GM12878 (cell line): ENCODE data around the gene BNIP3. TPM values are rescaled to one million over a fixed set of nuclear protein-coding genes. Genes with fewer than 3 reads are reported as not detected.

Experiments used
- ATAC-seq: fragments of 200-7000 bp; cut with Tn5 transposase; 3 replicates; pipeline ENCODE4 v1.9.1; 2020; ENCODE audit warnings: mild to moderate bottlenecking, moderate library complexity
- BruUV-seq: library from RNA; stranded (reverse); fragments of 400-500 nt; replicated peaks from 2 replicates; lab custom pipeline; 2021; lab: Mats Ljungman, UMichigan
- CTCF ChIA-PET: fragments of 300-600 bp; sonication (Branson Sonifier 250); formaldehyde crosslinking; extraction: SDS; loops from one replicate; lab custom pipeline; 2021; ENCODE audit warnings: inconsistent platforms; lab: Yijun Ruan, JAX
- POLR2A ChIA-PET: fragments of 350-600 bp; formaldehyde crosslinking; extraction: SDS; loops from one replicate; lab custom pipeline; 2021; ENCODE audit warnings: inconsistent platforms; lab: Charles Lee
- RAD21 ChIA-PET: fragments of 300-600 bp; sonication (Branson Sonifier 250); formaldehyde crosslinking; loops from one replicate; lab custom pipeline; 2023; ENCODE audit warnings: antibody characterized with exemption; ENCODE audit not compliant: unreplicated experiment; lab: Charles Lee
- SMC1A ChIA-PET: fragments of 300-600 bp; sonication (Branson Sonifier 250); formaldehyde crosslinking; loops from one replicate; lab custom pipeline; 2023; ENCODE audit not compliant: unreplicated experiment, uncharacterized antibody; lab: Charles Lee
- DNase-seq: peaks from one replicate; pipeline ENCODE4 v3.0.0-alpha.2; 2011; ENCODE audit warnings: low read depth, low spot score
- FAIRE-seq: peaks from 3 replicates; lab custom pipeline; 2011; peaks lifted over from hg19 to GRCh38; lab: Jason Lieb, UNC
- H2AFZ ChIP-seq: 2 replicates; pipeline ENCODE4 v1.6.0; 2011; ENCODE audit warnings: low read depth, low read length, control low read depth; ENCODE audit not compliant: control insufficient read depth
- H3K27ac ChIP-seq: 2 replicates; pipeline ENCODE4 v1.5.1; 2011; ENCODE audit warnings: control low read depth; ENCODE audit not compliant: control insufficient read depth, insufficient read depth
- H3K27me3 ChIP-seq, 2 experiments: replicated peaks in 1 of 2; 2 replicates each; pipeline versions ENCODE4 v1.6.0 to v1.6.1; 2011; ENCODE audit warnings: low read length in 1 of 2; ENCODE audit not compliant: control insufficient read depth in 2 of 2, insufficient read depth in 2 of 2
- H3K36me3 ChIP-seq, 2 experiments: 2 replicates each; pipeline ENCODE4 v1.5.1; 2011; ENCODE audit warnings: low read length in 1 of 2; ENCODE audit not compliant: control insufficient read depth in 2 of 2, insufficient read depth in 2 of 2
- H3K4me1 ChIP-seq: 2 replicates; pipeline ENCODE4 v1.6.1; 2011; ENCODE audit warnings: mild to moderate bottlenecking, low read length, moderate library complexity, mixed read lengths; ENCODE audit not compliant: control insufficient read depth, insufficient read depth
- H3K4me2 ChIP-seq: 2 replicates; pipeline ENCODE4 v1.6.0; 2011; ENCODE audit warnings: control low read depth; ENCODE audit not compliant: control insufficient read depth, insufficient read depth
- H3K4me3 ChIP-seq: fragments of 200-600 bp; sonication (generic); 2 replicates; pipeline ENCODE4 v1.5.1; 2016
- H3K79me2 ChIP-seq: 2 replicates; pipeline ENCODE4 v1.6.0; 2011; ENCODE audit warnings: low read length; ENCODE audit not compliant: control insufficient read depth, insufficient read depth
- H3K9ac ChIP-seq: 2 replicates; pipeline ENCODE4 v1.8.0; 2011; ENCODE audit warnings: low read length, control low read depth, mixed read lengths; ENCODE audit not compliant: control insufficient read depth, insufficient read depth
- H3K9me3 ChIP-seq: replicated peaks from 3 replicates; pipeline ENCODE4 v1.5.1; 2011; ENCODE audit warnings: mild to moderate bottlenecking, low read length; ENCODE audit not compliant: control insufficient read depth, insufficient read depth
- H4K20me1 ChIP-seq: 2 replicates; pipeline ENCODE4 v1.6.0; 2011; ENCODE audit not compliant: control insufficient read depth, insufficient read depth
- CBX5 ChIP-seq: sonication (generic); IDR thresholded peaks from 2 replicates; pipeline ENCODE4 v1.6.1; 2016; ENCODE audit warnings: low read depth, moderate library complexity, mild to moderate bottlenecking, inconsistent platforms
- MLLT1 ChIP-seq: fragments of 450-650 bp; IDR thresholded peaks from 2 replicates; pipeline ENCODE4 v1.6.1; 2016; ENCODE audit warnings: mild to moderate bottlenecking
- PBX3 ChIP-seq: IDR thresholded peaks from 2 replicates; pipeline ENCODE4 v1.6.1; 2011; ENCODE audit warnings: mild to moderate bottlenecking, low read depth, low read length, moderate library complexity; ENCODE audit not compliant: insufficient replicate concordance
- ZBTB40 ChIP-seq: fragments of 450-650 bp; IDR thresholded peaks from 2 replicates; pipeline ENCODE4 v1.6.1; 2016; ENCODE audit warnings: mild to moderate bottlenecking, moderate library complexity, borderline replicate concordance
- WGBS: methylation state at CpG from one replicate; pipeline ENCODE4 v1.1.6; 2016; ENCODE audit warnings: low lambda C conversion rate; ENCODE audit not compliant: insufficient replicate concordance, insufficient coverage; ENCODE audit errors: missing lambda C conversion rate; 5-methylcytosine and 5-hydroxymethylcytosine counted together
- in situ Hi-C: fragments of 300-500 bp; cut with MboI; formaldehyde crosslinking; loops from 9 replicates; pipeline ENCODE4 v1.14.3; 2018; ENCODE audit warnings: mixed read lengths
- intact Hi-C: fragments of 100-400 bp; cut with micrococcal nuclease; formaldehyde crosslinking; loops from one replicate; pipeline ENCODE4 v1.14.2; 2022; ENCODE audit not compliant: unreplicated experiment
- polyA plus RNA-seq, 11 experiments: library from polyadenylated mRNA; depleted of rRNA in 4 of 11; unstranded in 6 of 11; stranded (reverse) in 5 of 11; fragments of >200 nt; fragmentation: Nextera tagmentation in 4 of 11; fragmentation: Illumina TruSeq in 1 of 11; extraction: Ambion mirVana in 4 of 11; extraction: Trizol in 1 of 11; gene quantifications; 1 replicate in 1 of 11; 2 replicates in 10 of 11; pipeline versions ENCODE4 v1.2.1 to v1.2.3, GENCODE V29; 2011 to 2016; ENCODE audit warnings: inconsistent platforms in 2 of 11, missing spikeins in 2 of 11, low read depth in 1 of 11
- total RNA-seq, 4 experiments: library from RNA; depleted of rRNA in 3 of 4; stranded (reverse); fragments of >200 nt in 3 of 4; fragmentation: Illumina TruSeq in 1 of 4; extraction: Trizol in 1 of 4; gene quantifications; 2 replicates each; pipeline versions ENCODE4 v1.2.1 to v1.2.3, GENCODE V29; 2013 to 2021
- TF ChIP-seq, protein P1 (sequence below): fragments of 450-650 bp; IDR thresholded peaks from 2 replicates; pipeline ENCODE4 v1.6.1; 2017; ENCODE audit warnings: mild to moderate bottlenecking

Gene BNIP3
- total and polyA plus RNA-seq, 10 of the 15 experiments (the other 5 are each of a cell fraction or from before 2014, with no cell fraction given): 7.7 to 122 (median 29.9) TPM

- Histone ChIP-seq H3K36me3 (peaks cover 0 to 14% of the 10 kb centered on the region in 2 experiments; a peak in 2 of 4 replicates), H3K79me2 (peaks cover 61% of the 10 kb centered on the region), H2AFZ (peak overlapping the region; percentile 28), H3K4me3 (peak overlapping the region; percentile 98), H3K4me1 (no peaks in the 10 kb centered on the region; the same call in 1 of the 2 replicates), H3K4me2 (peak overlapping the region; percentile 63), H3K9me3 (no peaks in the 10 kb centered on the region; the same call in 2 of the 3 replicates), H3K27me3 (no peaks in the 10 kb centered on the region), H3K27ac (peak overlapping the region; percentile 55), H4K20me1 (peaks cover 15% of the 10 kb centered on the region), H3K9ac (peak overlapping the region; percentile 81)
- TF ChIP-seq MLLT1: peak; percentile 88
- TF ChIP-seq PBX3: no peak
- peak; percentile 37; the same call in 1 of the 2 replicates for TF ChIP-seq ZBTB40
- 0 out of 2 replicates have a peak, but pooled peaks have one; percentile 27 for TF ChIP-seq CBX5
- TF ChIP-seq, protein P1, sequence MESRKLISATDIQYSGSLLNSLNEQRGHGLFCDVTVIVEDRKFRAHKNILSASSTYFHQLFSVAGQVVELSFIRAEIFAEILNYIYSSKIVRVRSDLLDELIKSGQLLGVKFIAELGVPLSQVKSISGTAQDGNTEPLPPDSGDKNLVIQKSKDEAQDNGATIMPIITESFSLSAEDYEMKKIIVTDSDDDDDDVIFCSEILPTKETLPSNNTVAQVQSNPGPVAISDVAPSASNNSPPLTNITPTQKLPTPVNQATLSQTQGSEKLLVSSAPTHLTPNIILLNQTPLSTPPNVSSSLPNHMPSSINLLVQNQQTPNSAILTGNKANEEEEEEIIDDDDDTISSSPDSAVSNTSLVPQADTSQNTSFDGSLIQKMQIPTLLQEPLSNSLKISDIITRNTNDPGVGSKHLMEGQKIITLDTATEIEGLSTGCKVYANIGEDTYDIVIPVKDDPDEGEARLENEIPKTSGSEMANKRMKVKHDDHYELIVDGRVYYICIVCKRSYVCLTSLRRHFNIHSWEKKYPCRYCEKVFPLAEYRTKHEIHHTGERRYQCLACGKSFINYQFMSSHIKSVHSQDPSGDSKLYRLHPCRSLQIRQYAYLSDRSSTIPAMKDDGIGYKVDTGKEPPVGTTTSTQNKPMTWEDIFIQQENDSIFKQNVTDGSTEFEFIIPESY: 0 out of 2 replicates have a peak, but pooled peaks have one; percentile 20
- in situ Hi-C loops: loop anchor here (5.0 kb wide), 1 partner anchor 84 kb away; no protein-coding TSS in a partner anchor
- POLR2A ChIA-PET: interaction anchor here (0.7 kb wide), 1 partner anchor 76 kb away, joined by 3 read pairs; no protein-coding TSS in a partner anchor
- CTCF ChIA-PET: interaction anchor here (1.5 kb wide), 1 partner anchor 42 kb away, joined by 5 read pairs; no protein-coding TSS in a partner anchor
- SMC1A ChIA-PET: no interaction called here
- intact Hi-C loops: loop anchor here (2.0 kb wide), 1 partner anchor 80 kb away; the partner anchor contains the start of gene PPP2R2D
- RAD21 ChIA-PET: interaction anchor here (1.3 kb wide), 1 partner anchor 42 kb away, joined by 3 read pairs; no protein-coding TSS in a partner anchor
- DNase-seq (no peak), ATAC-seq (peak; percentile 11; the same call in 2 of the 3 replicates), FAIRE-seq (no peak)
- BruUV-seq: TSS peak; percentile 63
- 30% methylated on average over 31 of the region's 31 CpGs for WGBS
Measured at GRCh38 chr10:131980761-131981428, 828 bp downstream of the BNIP3 start.
